ENCODE results near the gene TBX1. TPM values are rescaled to one million over a fixed set of nuclear protein-coding genes. Genes with fewer than 3 reads are reported as not detected.

TBX1 gene
- total RNA-seq, 4 donors from 2014 or later, result 1.6 to 7.0 (median 4.8) TPM

GRCh38 chr22:19802001-19802893 is 41.7 kb downstream of the TBX1 start:
- peaks cover 70% of the 10 kb centered on the region for H3K4me1 ChIP-seq
- WGBS, result 85% methylated on average over 9 of the region's 26 CpGs
- H3K36me3 ChIP-seq, result no peaks in the 10 kb centered on the region
- H3K4me3 ChIP-seq, result no peak overlapping the region
- H3K9me3 ChIP-seq, result no peaks in the 10 kb centered on the region
- peak in 1 of 2 donors; percentile 59 for DNase-seq (ENCODE audit: low spot score in 2 of 2)
- no peak overlapping the region for H3K27ac ChIP-seq
- no peaks in the 10 kb centered on the region for H3K27me3 ChIP-seq
- TF ChIP-seq CTCF (IDR thresholded peaks at IDR 0.05) (no peak), POLR2A (IDR thresholded peaks at IDR 0.05) (no peak), POLR2AphosphoS5 (IDR thresholded peaks at IDR 0.05) (no peak), EP300 (IDR thresholded peaks at IDR 0.05) (no peak)

DNA sequence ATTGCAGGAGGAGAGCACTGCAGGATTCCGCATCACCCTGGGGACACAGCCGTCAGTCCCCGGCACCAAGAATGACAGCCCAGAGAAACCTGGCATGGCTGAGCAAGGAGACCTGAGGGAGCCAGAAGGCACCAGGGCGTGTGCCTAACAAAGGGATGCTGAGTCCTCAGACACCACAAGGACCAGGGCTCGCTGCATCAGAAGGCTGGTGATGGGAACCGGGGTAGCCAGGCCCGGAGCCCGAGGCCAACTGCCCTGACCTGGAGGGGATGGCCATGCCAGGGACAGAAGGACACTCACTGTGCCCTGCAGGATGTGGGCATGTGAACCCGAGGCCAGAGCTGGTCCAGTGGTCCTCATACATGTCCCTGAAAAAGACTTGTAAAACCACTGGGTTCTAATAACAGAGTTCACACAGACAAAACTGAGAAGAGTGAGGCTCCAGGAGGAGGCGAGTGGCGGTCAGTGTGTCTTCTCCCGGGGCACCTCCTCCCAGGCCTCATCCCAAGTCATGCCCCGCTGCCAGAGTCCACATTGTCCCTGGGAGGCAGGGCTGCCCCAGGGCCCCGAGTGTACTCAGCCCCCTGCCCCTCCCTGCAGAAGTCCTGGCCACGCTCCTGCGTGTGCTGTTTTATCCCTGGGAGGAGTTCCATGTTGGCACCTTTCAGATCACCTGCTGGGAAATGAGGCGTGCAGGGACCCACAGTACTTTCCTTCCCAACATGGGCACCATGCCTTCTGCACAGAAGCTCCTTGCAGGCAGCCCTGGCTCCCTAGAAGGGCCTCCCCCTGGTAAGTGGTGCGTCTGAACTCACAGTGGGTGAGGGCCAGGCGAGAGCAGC is 42.5 kb downstream of the TBX1 start:
- no peak overlapping the region for H3K27ac ChIP-seq
- WGBS, result 72% methylated on average over 11 of the region's 19 CpGs
- H3K4me1 ChIP-seq, result peaks cover 78% of the 10 kb centered on the region
- H3K36me3 ChIP-seq, result no peaks in the 10 kb centered on the region
- peak; percentile 53 to 76 for DNase-seq (ENCODE audit: low spot score in 2 of 2)
- no peaks in the 10 kb centered on the region for H3K9me3 ChIP-seq
- no peak overlapping the region for H3K4me3 ChIP-seq
- TF ChIP-seq CTCF (IDR thresholded peaks at IDR 0.05) (no peak), POLR2A (IDR thresholded peaks at IDR 0.05) (no peak), EP300 (IDR thresholded peaks at IDR 0.05) (no peak), POLR2AphosphoS5 (IDR thresholded peaks at IDR 0.05) (no peak)
- H3K27me3 ChIP-seq, result no peaks in the 10 kb centered on the region

GRCh38 chr22:19803736-19804267 is 43.2 kb downstream of the TBX1 start:
- peak; percentile 60 to 67 for DNase-seq (ENCODE audit: low spot score in 2 of 2)
- H3K4me3 ChIP-seq, result no peak overlapping the region
- H3K27ac ChIP-seq, result no peak overlapping the region
- H3K9me3 ChIP-seq, result no peaks in the 10 kb centered on the region
- WGBS, result 76% methylated on average over 4 of the region's 8 CpGs
- peaks cover 76% of the 10 kb centered on the region for H3K4me1 ChIP-seq
- H3K27me3 ChIP-seq, result no peaks in the 10 kb centered on the region
- no peaks in the 10 kb centered on the region for H3K36me3 ChIP-seq
- TF ChIP-seq POLR2AphosphoS5 (IDR thresholded peaks at IDR 0.05), result no peak
- TF ChIP-seq CTCF (IDR thresholded peaks at IDR 0.05), result no peak
- TF ChIP-seq POLR2A (IDR thresholded peaks at IDR 0.05), result no peak
- TF ChIP-seq EP300 (IDR thresholded peaks at IDR 0.05), result no peak

GRCh38 chr22:19805821-19806212 is 45.2 kb downstream of the TBX1 start:
- Histone ChIP-seq H3K4me3 (no peak overlapping the region), H3K9me3 (no peaks in the 10 kb centered on the region), H3K4me1 (peaks cover 62% of the 10 kb centered on the region), H3K36me3 (no peaks in the 10 kb centered on the region), H3K27ac (peak overlapping the region; percentile 3), H3K27me3 (no peaks in the 10 kb centered on the region)
- 58% methylated on average over 8 of the region's 8 CpGs for WGBS
- no peak for TF ChIP-seq POLR2A (IDR thresholded peaks at IDR 0.05)
- no peak for TF ChIP-seq EP300 (IDR thresholded peaks at IDR 0.05)
- no peak for TF ChIP-seq POLR2AphosphoS5 (IDR thresholded peaks at IDR 0.05)
- TF ChIP-seq CTCF (IDR thresholded peaks at IDR 0.05), result no peak
- DNase-seq (ENCODE audit: low spot score in 2 of 2), result peak; percentile 58 to 61
